WTC11 (cell line): Measurements from ENCODE around the gene CBLB. TPM values are rescaled to one million over a fixed set of nuclear protein-coding genes. Genes with fewer than 3 reads are reported as not detected.

Experiments
- ATAC-seq: fragments of 200-7000 bp; cut with Tn5 transposase; 2 replicates; pipeline ENCODE4 v1.10.0; 2021; ENCODE audit warnings: mild to moderate bottlenecking, moderate library complexity
- CTCF ChIA-PET: fragments of 300-600 bp; sonication (Branson Sonifier 250); formaldehyde crosslinking; loops from one replicate; lab custom pipeline; 2021; ENCODE audit warnings: antibody characterized with exemption; lab: Charles Lee
- POLR2A ChIA-PET: fragments of 350-600 bp; sonication (Branson Sonifier 250); formaldehyde crosslinking; loops from one replicate; lab custom pipeline; 2021; ENCODE audit warnings: antibody characterized with exemption; lab: Charles Lee
- DNase-seq: peaks from one replicate; pipeline ENCODE4 v3.0.0; 2021; ENCODE audit warnings: low spot score
- H3K27ac Mint-ChIP-seq: 2 replicates; pipeline ENCODE4 v1.8.0; 2021; ENCODE audit warnings: mixed read lengths
- H3K27me3 Mint-ChIP-seq: 2 replicates; pipeline ENCODE4 v1.8.0; 2021; ENCODE audit warnings: low read depth, mild to moderate bottlenecking, moderate library complexity, mixed read lengths
- H3K36me3 Mint-ChIP-seq: 2 replicates; pipeline ENCODE4 v1.8.0; 2021; ENCODE audit warnings: mixed read lengths
- H3K4me1 Mint-ChIP-seq: 2 replicates; pipeline ENCODE4 v1.8.0; 2022; ENCODE audit warnings: mixed read lengths
- H3K4me3 Mint-ChIP-seq: 2 replicates; pipeline ENCODE4 v1.8.0; 2021; ENCODE audit warnings: mild to moderate bottlenecking, moderate library complexity, mixed read lengths
- H3K9me3 Mint-ChIP-seq: 2 replicates; pipeline ENCODE4 v1.8.0; 2021; ENCODE audit warnings: mixed read lengths
- AR ChIP-seq: fragments of 250-450 bp; sonication (Bioruptor Pico); IDR thresholded peaks from 2 replicates; pipeline ENCODE4 v1.9.0; 2021; ENCODE audit warnings: mild to moderate bottlenecking
- ARID4B ChIP-seq: sonication (generic); formaldehyde crosslinking; IDR thresholded peaks from 2 replicates; pipeline ENCODE4 v1.8.0; 2023; ENCODE audit warnings: missing genetic modification reagents, mild to moderate bottlenecking, borderline replicate concordance
- ATF6 ChIP-seq: sonication (generic); formaldehyde crosslinking; IDR thresholded peaks from 2 replicates; pipeline ENCODE4 v1.8.1; 2023; ENCODE audit warnings: mild to moderate bottlenecking, missing genetic modification reagents
- E2F4 ChIP-seq: sonication (generic); formaldehyde crosslinking; IDR thresholded peaks from 2 replicates; pipeline ENCODE4 v1.8.1; 2022; ENCODE audit warnings: low read depth, mild to moderate bottlenecking, moderate library complexity, missing genetic modification reagents, borderline replicate concordance
- IRF1 ChIP-seq: sonication (generic); formaldehyde crosslinking; IDR thresholded peaks from 2 replicates; pipeline ENCODE4 v1.8.0; 2023; ENCODE audit warnings: missing genetic modification reagents
- JAZF1 ChIP-seq: fragments of 250-450 bp; sonication (Bioruptor Pico); IDR thresholded peaks from 2 replicates; pipeline ENCODE4 v1.9.0; 2021; ENCODE audit warnings: moderate library complexity, mild to moderate bottlenecking, inconsistent platforms
- KAT7 ChIP-seq: sonication (generic); formaldehyde crosslinking; IDR thresholded peaks from 2 replicates; pipeline ENCODE4 v1.8.1; 2023; ENCODE audit warnings: missing genetic modification reagents, mild to moderate bottlenecking, borderline replicate concordance
- NFATC4 ChIP-seq: fragments of 250-450 bp; sonication (Bioruptor Pico); IDR thresholded peaks from 2 replicates; pipeline ENCODE4 v1.9.0; 2021; ENCODE audit warnings: mild to moderate bottlenecking
- OVOL2 ChIP-seq: fragments of 250-450 bp; sonication (Bioruptor Pico); IDR thresholded peaks from 2 replicates; pipeline ENCODE4 v1.9.0; 2021; ENCODE audit warnings: mild to moderate bottlenecking, borderline replicate concordance
- RELA ChIP-seq: sonication (generic); formaldehyde crosslinking; IDR thresholded peaks from 2 replicates; pipeline ENCODE4 v1.8.1; 2022; ENCODE audit warnings: missing genetic modification reagents, mild to moderate bottlenecking, borderline replicate concordance
- SMAD4 ChIP-seq: sonication (generic); formaldehyde crosslinking; IDR thresholded peaks from 2 replicates; pipeline ENCODE4 v1.8.0; 2022; ENCODE audit warnings: mild to moderate bottlenecking, missing genetic modification reagents
- SP1 ChIP-seq: sonication (generic); formaldehyde crosslinking; conservative IDR thresholded peaks from 2 replicates; pipeline ENCODE4 v1.8.1; 2022; ENCODE audit warnings: missing genetic modification reagents
- STAT6 ChIP-seq: sonication (generic); formaldehyde crosslinking; conservative IDR thresholded peaks from 2 replicates; pipeline ENCODE4 v1.8.1; 2023; ENCODE audit warnings: mild to moderate bottlenecking, low read depth, missing genetic modification reagents, moderate library complexity
- TEAD4 ChIP-seq: sonication (generic); formaldehyde crosslinking; IDR thresholded peaks from 2 replicates; pipeline ENCODE4 v1.8.0; 2022; ENCODE audit warnings: mild to moderate bottlenecking, missing genetic modification reagents
- USF1 ChIP-seq: sonication (generic); formaldehyde crosslinking; IDR thresholded peaks from 2 replicates; pipeline ENCODE4 v1.8.0; 2022; ENCODE audit warnings: mild to moderate bottlenecking, missing genetic modification reagents
- ZBTB43 ChIP-seq: sonication (generic); formaldehyde crosslinking; IDR thresholded peaks from 2 replicates; pipeline ENCODE4 v1.8.1; 2023; ENCODE audit warnings: mild to moderate bottlenecking, missing genetic modification reagents
- ZNF423 ChIP-seq: fragments of 250-450 bp; sonication (Bioruptor Pico); IDR thresholded peaks from 2 replicates; pipeline ENCODE4 v2.1.2; 2022; ENCODE audit warnings: mild to moderate bottlenecking, moderate library complexity
- ZNF512 ChIP-seq: sonication (generic); formaldehyde crosslinking; IDR thresholded peaks from 2 replicates; pipeline ENCODE4 v1.8.1; 2022; ENCODE audit warnings: missing genetic modification reagents, borderline replicate concordance
- total RNA-seq: library from RNA; stranded (reverse); gene quantifications from 3 replicates; pipeline ENCODE4 v1.2.3, GENCODE V29; 2021

CBLB gene
- total RNA-seq, 1 experiment from 2014 or later, result 19.8 TPM

- Mint-ChIP-seq H3K36me3 (no peaks in the 10 kb centered on the region), H3K4me3 (no peak overlapping the region), H3K27me3 (no peaks in the 10 kb centered on the region), H3K27ac (no peak overlapping the region), H3K9me3 (peaks cover 7% of the 10 kb centered on the region), H3K4me1 (peaks cover 4% of the 10 kb centered on the region)
- ChIA-PET POLR2A (no interaction called here), CTCF (no interaction called here)
- no peak for DNase-seq
- ATAC-seq, result no peak
- TF ChIP-seq USF1 (CRISPR knock-in tag) (no peak), ARID4B (CRISPR knock-in tag) (no peak), ZNF423 (no peak), OVOL2 (CRISPR knock-in tag) (no peak), JAZF1 (no peak), KAT7 (CRISPR knock-in tag) (no peak), IRF1 (CRISPR knock-in tag) (no peak), ZNF512 (CRISPR knock-in tag) (no peak), SMAD4 (no peak), ATF6 (CRISPR knock-in tag) (no peak), ZBTB43 (CRISPR knock-in tag) (no peak), STAT6 (no peak), TEAD4 (CRISPR knock-in tag) (no peak), SP1 (no peak), RELA (CRISPR knock-in tag) (no peak), E2F4 (CRISPR knock-in tag) (no peak), NFATC4 (no peak), AR (no peak)
These were observed 36.0 kb upstream of the CBLB start for GRCh38 chr3:105904678-105905284.
